Gastrocnemius medialis (tissue), 4 donors: ENCODE measurements around the gene GINS2. TPM values are rescaled to one million over a fixed set of nuclear protein-coding genes. Genes with fewer than 3 reads are reported as not detected.

Experiments used
- ATAC-seq, 2 donors: fragments of 150-250 bp; one replicate each; pipeline ENCODE4 v1.9.1; 2016
- DNase-seq, 2 donors: peaks; one replicate each; pipeline ENCODE4 v3.0.0-alpha.2; 2019
- H3K27ac ChIP-seq, 4 donors: fragments of 200-600 bp; sonication (generic); 1 replicate in 1 of 4; 2 replicates in 3 of 4; pipeline ENCODE4 v1.5.1; 2016 to 2018; ENCODE audit warnings: mild to moderate bottlenecking in 2 of 4, moderate library complexity in 1 of 4
- H3K27me3 ChIP-seq, 3 donors: fragments of 200-600 bp; sonication (generic) in 2 of 3; 1 replicate in 1 of 3; 2 replicates in 2 of 3; pipeline versions ENCODE4 v1.5.1 to v1.6.0; 2016 to 2019; ENCODE audit warnings: mild to moderate bottlenecking in 1 of 3, moderate library complexity in 1 of 3
- H3K36me3 ChIP-seq, 2 donors: fragments of 200-600 bp; sonication (generic) in 1 of 2; one replicate each; pipeline ENCODE4 v1.5.1; 2017 to 2018
- H3K4me1 ChIP-seq, 2 donors: fragments of 200-600 bp; sonication (generic) in 1 of 2; one replicate each; pipeline ENCODE4 v1.5.1; 2016 to 2017; ENCODE audit warnings: mild to moderate bottlenecking in 2 of 2
- H3K4me3 ChIP-seq, 4 donors: fragments of 200-600 bp; sonication (generic) in 3 of 4; 1 replicate in 1 of 4; 2 replicates in 3 of 4; pipeline ENCODE4 v1.5.1; 2016 to 2019; ENCODE audit warnings: mild to moderate bottlenecking in 2 of 4
- H3K9me3 ChIP-seq, 3 donors: fragments of 200-600 bp; sonication (generic) in 2 of 3; 1 replicate in 1 of 3; 2 replicates in 2 of 3; pipeline ENCODE4 v1.5.1; 2016 to 2019
- POLR2A ChIP-seq, 2 donors: fragments of 450-650 bp; IDR thresholded peaks; one replicate each; pipeline ENCODE4 v1.6.1; 2017; ENCODE audit warnings: antibody characterized with exemption in 2 of 2, mild to moderate bottlenecking in 2 of 2, moderate library complexity in 2 of 2
- in situ Hi-C, 4 donors: fragments of 200-750 bp; cut with MboI; loops; one replicate each; pipeline versions ENCODE4 v1.15.0 to v1.8.0; 2017; ENCODE audit warnings: low sequenced_read_pairs in 4 of 4
- intact Hi-C: fragments of 100-400 bp; cut with DNase I; formaldehyde crosslinking; loops from one replicate; pipeline ENCODE4 v1.15.1; 2023; ENCODE audit warnings: low total_unique reads
- total RNA-seq, 4 donors: library from RNA; depleted of rRNA; stranded (reverse); fragments of >200 nt; gene quantifications; one replicate each; pipeline versions ENCODE4 v1.1.0 to v1.2.3, GENCODE V29; 2016
- TF ChIP-seq, protein P1 (sequence below), 5 experiments: fragments of 450-650 bp in 3 of 5; fragments of 200-600 bp in 2 of 5; sonication (generic) in 2 of 5; IDR thresholded peaks in 4 of 5; conservative IDR thresholded peaks in 1 of 5; 1 replicate in 4 of 5; 2 replicates in 1 of 5; pipeline ENCODE4 v1.5.1; 2016 to 2019; ENCODE audit warnings: antibody characterized with exemption in 5 of 5, mild to moderate bottlenecking in 3 of 5, moderate library complexity in 3 of 5

Gene GINS2
- total RNA-seq, 4 donors from 2014 or later = 0.33 to 1.6 (median 1.6) TPM; not detected in 1

GRCh38 chr16:85682516-85682915, 6.2 kb downstream of the GINS2 start:
- H3K27me3 ChIP-seq = no peaks in the 10 kb centered on the region
- intact Hi-C loops (no loop called here), in situ Hi-C loops (no loop called here)
- peak; percentile 78 to 90 for ATAC-seq
- H3K27ac ChIP-seq = peak overlapping the region in 1 of 4 donors; percentile 56
- no peaks in the 10 kb centered on the region for H3K36me3 ChIP-seq
- peaks cover 4 to 6% of the 10 kb centered on the region in 2 donors for H3K4me1 ChIP-seq
- peak in 1 of 2 donors; percentile 47 for DNase-seq
- no peak overlapping the region for H3K4me3 ChIP-seq
- TF ChIP-seq, protein P1, sequence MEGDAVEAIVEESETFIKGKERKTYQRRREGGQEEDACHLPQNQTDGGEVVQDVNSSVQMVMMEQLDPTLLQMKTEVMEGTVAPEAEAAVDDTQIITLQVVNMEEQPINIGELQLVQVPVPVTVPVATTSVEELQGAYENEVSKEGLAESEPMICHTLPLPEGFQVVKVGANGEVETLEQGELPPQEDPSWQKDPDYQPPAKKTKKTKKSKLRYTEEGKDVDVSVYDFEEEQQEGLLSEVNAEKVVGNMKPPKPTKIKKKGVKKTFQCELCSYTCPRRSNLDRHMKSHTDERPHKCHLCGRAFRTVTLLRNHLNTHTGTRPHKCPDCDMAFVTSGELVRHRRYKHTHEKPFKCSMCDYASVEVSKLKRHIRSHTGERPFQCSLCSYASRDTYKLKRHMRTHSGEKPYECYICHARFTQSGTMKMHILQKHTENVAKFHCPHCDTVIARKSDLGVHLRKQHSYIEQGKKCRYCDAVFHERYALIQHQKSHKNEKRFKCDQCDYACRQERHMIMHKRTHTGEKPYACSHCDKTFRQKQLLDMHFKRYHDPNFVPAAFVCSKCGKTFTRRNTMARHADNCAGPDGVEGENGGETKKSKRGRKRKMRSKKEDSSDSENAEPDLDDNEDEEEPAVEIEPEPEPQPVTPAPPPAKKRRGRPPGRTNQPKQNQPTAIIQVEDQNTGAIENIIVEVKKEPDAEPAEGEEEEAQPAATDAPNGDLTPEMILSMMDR (IDR thresholded peaks at IDR 0.05 in 4 of 5, conservative IDR thresholded peaks at IDR 0.05 in 1 of 5) = no peak
- no peak for TF ChIP-seq POLR2A (IDR thresholded peaks at IDR 0.05)
- H3K9me3 ChIP-seq = no peaks in the 10 kb centered on the region

DNA sequence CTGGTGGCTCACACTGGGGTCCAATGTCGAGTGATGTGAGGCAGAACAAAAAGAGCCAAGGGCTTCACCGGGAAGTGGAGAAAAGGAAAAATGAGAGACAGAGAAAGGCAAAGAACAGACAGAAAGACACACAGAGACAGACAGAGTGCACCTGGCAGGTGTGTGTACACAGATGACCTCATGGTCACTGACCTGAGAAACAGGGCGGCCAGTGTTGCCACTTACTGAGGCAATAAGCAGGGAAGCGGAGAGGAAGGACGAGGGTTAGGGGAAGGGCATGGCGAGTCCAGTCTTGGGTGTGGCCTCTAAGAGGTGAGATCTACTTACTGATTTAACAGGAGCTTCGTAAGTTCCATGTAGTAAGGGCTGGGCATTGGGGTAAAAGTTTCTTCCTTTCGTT, 7.5 kb downstream of the GINS2 start:
- Histone ChIP-seq H3K27me3 (no peaks in the 10 kb centered on the region), H3K9me3 (no peaks in the 10 kb centered on the region), H3K36me3 (no peaks in the 10 kb centered on the region), H3K27ac (no peak overlapping the region), H3K4me1 (peaks cover 4 to 6% of the 10 kb centered on the region in 2 donors), H3K4me3 (no peak overlapping the region)
- in situ Hi-C loops = no loop called here
- TF ChIP-seq, protein P1 (IDR thresholded peaks at IDR 0.05 in 4 of 5, conservative IDR thresholded peaks at IDR 0.05 in 1 of 5) = no peak
- no peak for TF ChIP-seq POLR2A (IDR thresholded peaks at IDR 0.05)
- DNase-seq (no peak), ATAC-seq (no peak)
- intact Hi-C loops = no loop called here

GRCh38 chr16:85680352-85680944, 8.3 kb downstream of the GINS2 start:
- Histone ChIP-seq H3K4me3 (no peak overlapping the region), H3K9me3 (no peaks in the 10 kb centered on the region), H3K27me3 (no peaks in the 10 kb centered on the region), H3K27ac (no peak overlapping the region), H3K36me3 (no peaks in the 10 kb centered on the region), H3K4me1 (peaks cover 4 to 6% of the 10 kb centered on the region in 2 donors)
- in situ Hi-C loops (no loop called here), intact Hi-C loops (no loop called here)
- TF ChIP-seq POLR2A (IDR thresholded peaks at IDR 0.05) = no peak
- TF ChIP-seq, protein P1 (IDR thresholded peaks at IDR 0.05 in 4 of 5, conservative IDR thresholded peaks at IDR 0.05 in 1 of 5) = no peak
- ATAC-seq (no peak), DNase-seq (no peak)

GRCh38 chr16:85679870-85680269, 8.9 kb downstream of the GINS2 start:
- in situ Hi-C loops = no loop called here
- Histone ChIP-seq H3K27me3 (no peaks in the 10 kb centered on the region), H3K9me3 (no peaks in the 10 kb centered on the region), H3K4me1 (peaks cover 4 to 6% of the 10 kb centered on the region in 2 donors), H3K27ac (no peak overlapping the region), H3K36me3 (no peaks in the 10 kb centered on the region), H3K4me3 (no peak overlapping the region)
- no peak for DNase-seq
- TF ChIP-seq POLR2A (IDR thresholded peaks at IDR 0.05) = no peak
- intact Hi-C loops = loop anchor here (5.0 kb wide), 1 partner anchor 77 kb away; no protein-coding TSS in a partner anchor
- no peak for ATAC-seq

- intact Hi-C loops = loop anchor here (5.0 kb wide), 1 partner anchor 78 kb away; no protein-coding TSS in a partner anchor
Measured at GRCh38 chr16:85678821-85679220, 9.9 kb downstream of the GINS2 start.

More at GRCh38 chr16:85678821-85679220, 9.9 kb downstream of the GINS2 start:
- Histone ChIP-seq H3K4me1 (peaks cover 7 to 9% of the 10 kb centered on the region in 2 donors), H3K27ac (no peak overlapping the region), H3K9me3 (no peaks in the 10 kb centered on the region), H3K27me3 (no peaks in the 10 kb centered on the region), H3K4me3 (no peak overlapping the region), H3K36me3 (peaks cover 0 to 5% of the 10 kb centered on the region in 2 donors)
- in situ Hi-C loops = no loop called here
- DNase-seq (no peak), ATAC-seq (no peak)
- TF ChIP-seq POLR2A (IDR thresholded peaks at IDR 0.05) = no peak
- TF ChIP-seq, protein P1 (IDR thresholded peaks at IDR 0.05 in 4 of 5, conservative IDR thresholded peaks at IDR 0.05 in 1 of 5) = no peak
